K562 (cell line): ENCODE measurements around the gene SLC12A6. TPM values are rescaled to one million over a fixed set of nuclear protein-coding genes. Genes with fewer than 3 reads are reported as not detected.
A peak's percentile ranks its signal among the peaks of the same experiment; 100 is the strongest.

Experiments
- CCAR2 ChIP-seq: fragments of 200-400 bp; formaldehyde crosslinking; IDR thresholded peaks from 2 replicates; pipeline ENCODE4 v1.6.1; 2017; ENCODE audit warnings: mild to moderate bottlenecking, low read depth, low read length
- EHMT2 ChIP-seq: fragments of 450-650 bp; IDR thresholded peaks from 2 replicates; pipeline ENCODE4 v1.6.1; 2018; ENCODE audit warnings: antibody characterized with exemption
- GATA2 ChIP-seq: sonication (generic); formaldehyde crosslinking; IDR thresholded peaks from 2 replicates; pipeline ENCODE4 v1.4.0; 2020; ENCODE audit warnings: mild to moderate bottlenecking, missing genetic modification reagents
- HDAC8 ChIP-seq: fragments of 450-650 bp; IDR thresholded peaks from 2 replicates; pipeline ENCODE4 v1.6.1; 2016; ENCODE audit warnings: mild to moderate bottlenecking, missing genetic modification characterization, moderate library complexity, missing compliant biosample characterization
- JUND ChIP-seq, 2 experiments: IDR thresholded peaks; 2 replicates in 1 of 2; 3 replicates in 1 of 2; pipeline ENCODE4 v1.6.1; 2011; ENCODE audit warnings: borderline replicate concordance in 2 of 2, low read depth in 2 of 2, low read length in 2 of 2, improper control_type of control experiment in 1 of 2, missing biosample characterization in 1 of 2, missing genetic modification characterization in 1 of 2, missing genetic modification reagents in 1 of 2
- L3MBTL2 ChIP-seq: fragments of 450-650 bp; IDR thresholded peaks from 2 replicates; pipeline ENCODE4 v1.6.1; 2016; ENCODE audit warnings: mild to moderate bottlenecking, moderate library complexity
- MAFF ChIP-seq: IDR thresholded peaks from 2 replicates; pipeline ENCODE4 v1.6.1; 2012; ENCODE audit warnings: low read length, improper control_type of control experiment
- NFRKB ChIP-seq: fragments of 450-650 bp; IDR thresholded peaks from 2 replicates; pipeline ENCODE4 v1.6.1; 2016; ENCODE audit warnings: low read depth
- NRF1 ChIP-seq, 2 experiments: fragments of 450-650 bp; IDR thresholded peaks in 1 of 2; conservative IDR thresholded peaks in 1 of 2; 2 replicates each; pipeline ENCODE4 v1.6.1; 2014; ENCODE audit warnings: mild to moderate bottlenecking in 2 of 2
- ZFP1 ChIP-seq: fragments of 450-650 bp; formaldehyde crosslinking; IDR thresholded peaks from 2 replicates; pipeline ENCODE4 v1.4.0; 2020; ENCODE audit warnings: mild to moderate bottlenecking, mixed read lengths
- ZNF165 ChIP-seq: fragments of 250-450 bp; sonication (Bioruptor Pico); IDR thresholded peaks from 2 replicates; pipeline ENCODE4 v1.4.0; 2020; ENCODE audit warnings: borderline replicate concordance
- ZNF717 ChIP-seq: fragments of 250-450 bp; sonication (Bioruptor Pico); IDR thresholded peaks from 2 replicates; pipeline ENCODE4 v1.5.0; 2021
- polyA plus RNA-seq, 8 experiments: library from polyadenylated mRNA; depleted of rRNA in 4 of 8; stranded (reverse) in 5 of 8; unstranded in 3 of 8; fragments of >200 nt; fragmentation: Nextera tagmentation in 2 of 8; fragmentation: Illumina TruSeq in 1 of 8; extraction: Ambion mirVana in 2 of 8; extraction: Trizol in 1 of 8; gene quantifications; 2 replicates each; pipeline versions ENCODE4 v1.2.1 to v1.2.3, GENCODE V29; 2011 to 2014; ENCODE audit warnings: inconsistent platforms in 1 of 8, missing spikeins in 1 of 8
- total RNA-seq, 7 experiments: library from RNA; depleted of rRNA in 6 of 7; stranded (reverse); fragments of >200 nt in 6 of 7; fragmentation: Illumina TruSeq in 2 of 7; extraction: Trizol in 2 of 7; gene quantifications; 2 replicates each; pipeline versions ENCODE4 v1.2.1 to v1.2.3, GENCODE V29; 2011 to 2021; ENCODE audit warnings: low replicate concordance in 1 of 7
- TF ChIP-seq, protein P1 (sequence below): fragments of 450-650 bp; IDR thresholded peaks from 2 replicates; pipeline ENCODE4 v1.6.1; 2016; ENCODE audit warnings: mild to moderate bottlenecking, moderate library complexity
- TF ChIP-seq, protein P2 (sequence below), 2 experiments: IDR thresholded peaks; 2 replicates each; pipeline ENCODE4 v1.6.1; 2011; ENCODE audit warnings: borderline replicate concordance in 1 of 2, control low read depth in 1 of 2, low read depth in 1 of 2, low read length in 1 of 2, mild to moderate bottlenecking in 1 of 2, mixed read lengths in 1 of 2, moderate library complexity in 1 of 2; ENCODE audit not compliant: insufficient read depth in 1 of 2, insufficient read length in 1 of 2, poor library complexity in 1 of 2, severe bottlenecking in 1 of 2; ENCODE audit errors: extremely low read depth in 1 of 2

The SLC12A6 gene
- total and polyA plus RNA-seq, 9 of the 15 experiments (the other 6 are each of a cell fraction or from before 2014, with no cell fraction given), result 1.4 to 16.4 (median 6.7) TPM

DNA sequence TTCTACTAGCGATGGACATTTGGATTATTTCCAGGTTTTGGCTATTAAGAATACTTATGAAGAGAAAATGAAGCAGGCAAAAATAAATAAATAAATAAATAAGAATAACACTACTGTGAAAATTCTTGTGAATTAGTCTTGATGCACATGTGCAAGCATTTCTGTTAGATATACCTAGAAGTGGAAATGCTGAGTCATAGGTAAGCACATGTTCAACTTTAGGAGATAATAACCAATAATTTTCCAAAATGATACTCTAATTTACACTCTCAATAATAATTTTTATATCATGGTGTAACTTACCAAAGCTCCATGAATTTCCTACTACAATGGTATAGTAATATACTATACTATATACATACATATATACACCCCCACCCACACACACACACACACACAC lies 89.4 kb downstream of the SLC12A6 start (continued):
- TF ChIP-seq, protein P1, sequence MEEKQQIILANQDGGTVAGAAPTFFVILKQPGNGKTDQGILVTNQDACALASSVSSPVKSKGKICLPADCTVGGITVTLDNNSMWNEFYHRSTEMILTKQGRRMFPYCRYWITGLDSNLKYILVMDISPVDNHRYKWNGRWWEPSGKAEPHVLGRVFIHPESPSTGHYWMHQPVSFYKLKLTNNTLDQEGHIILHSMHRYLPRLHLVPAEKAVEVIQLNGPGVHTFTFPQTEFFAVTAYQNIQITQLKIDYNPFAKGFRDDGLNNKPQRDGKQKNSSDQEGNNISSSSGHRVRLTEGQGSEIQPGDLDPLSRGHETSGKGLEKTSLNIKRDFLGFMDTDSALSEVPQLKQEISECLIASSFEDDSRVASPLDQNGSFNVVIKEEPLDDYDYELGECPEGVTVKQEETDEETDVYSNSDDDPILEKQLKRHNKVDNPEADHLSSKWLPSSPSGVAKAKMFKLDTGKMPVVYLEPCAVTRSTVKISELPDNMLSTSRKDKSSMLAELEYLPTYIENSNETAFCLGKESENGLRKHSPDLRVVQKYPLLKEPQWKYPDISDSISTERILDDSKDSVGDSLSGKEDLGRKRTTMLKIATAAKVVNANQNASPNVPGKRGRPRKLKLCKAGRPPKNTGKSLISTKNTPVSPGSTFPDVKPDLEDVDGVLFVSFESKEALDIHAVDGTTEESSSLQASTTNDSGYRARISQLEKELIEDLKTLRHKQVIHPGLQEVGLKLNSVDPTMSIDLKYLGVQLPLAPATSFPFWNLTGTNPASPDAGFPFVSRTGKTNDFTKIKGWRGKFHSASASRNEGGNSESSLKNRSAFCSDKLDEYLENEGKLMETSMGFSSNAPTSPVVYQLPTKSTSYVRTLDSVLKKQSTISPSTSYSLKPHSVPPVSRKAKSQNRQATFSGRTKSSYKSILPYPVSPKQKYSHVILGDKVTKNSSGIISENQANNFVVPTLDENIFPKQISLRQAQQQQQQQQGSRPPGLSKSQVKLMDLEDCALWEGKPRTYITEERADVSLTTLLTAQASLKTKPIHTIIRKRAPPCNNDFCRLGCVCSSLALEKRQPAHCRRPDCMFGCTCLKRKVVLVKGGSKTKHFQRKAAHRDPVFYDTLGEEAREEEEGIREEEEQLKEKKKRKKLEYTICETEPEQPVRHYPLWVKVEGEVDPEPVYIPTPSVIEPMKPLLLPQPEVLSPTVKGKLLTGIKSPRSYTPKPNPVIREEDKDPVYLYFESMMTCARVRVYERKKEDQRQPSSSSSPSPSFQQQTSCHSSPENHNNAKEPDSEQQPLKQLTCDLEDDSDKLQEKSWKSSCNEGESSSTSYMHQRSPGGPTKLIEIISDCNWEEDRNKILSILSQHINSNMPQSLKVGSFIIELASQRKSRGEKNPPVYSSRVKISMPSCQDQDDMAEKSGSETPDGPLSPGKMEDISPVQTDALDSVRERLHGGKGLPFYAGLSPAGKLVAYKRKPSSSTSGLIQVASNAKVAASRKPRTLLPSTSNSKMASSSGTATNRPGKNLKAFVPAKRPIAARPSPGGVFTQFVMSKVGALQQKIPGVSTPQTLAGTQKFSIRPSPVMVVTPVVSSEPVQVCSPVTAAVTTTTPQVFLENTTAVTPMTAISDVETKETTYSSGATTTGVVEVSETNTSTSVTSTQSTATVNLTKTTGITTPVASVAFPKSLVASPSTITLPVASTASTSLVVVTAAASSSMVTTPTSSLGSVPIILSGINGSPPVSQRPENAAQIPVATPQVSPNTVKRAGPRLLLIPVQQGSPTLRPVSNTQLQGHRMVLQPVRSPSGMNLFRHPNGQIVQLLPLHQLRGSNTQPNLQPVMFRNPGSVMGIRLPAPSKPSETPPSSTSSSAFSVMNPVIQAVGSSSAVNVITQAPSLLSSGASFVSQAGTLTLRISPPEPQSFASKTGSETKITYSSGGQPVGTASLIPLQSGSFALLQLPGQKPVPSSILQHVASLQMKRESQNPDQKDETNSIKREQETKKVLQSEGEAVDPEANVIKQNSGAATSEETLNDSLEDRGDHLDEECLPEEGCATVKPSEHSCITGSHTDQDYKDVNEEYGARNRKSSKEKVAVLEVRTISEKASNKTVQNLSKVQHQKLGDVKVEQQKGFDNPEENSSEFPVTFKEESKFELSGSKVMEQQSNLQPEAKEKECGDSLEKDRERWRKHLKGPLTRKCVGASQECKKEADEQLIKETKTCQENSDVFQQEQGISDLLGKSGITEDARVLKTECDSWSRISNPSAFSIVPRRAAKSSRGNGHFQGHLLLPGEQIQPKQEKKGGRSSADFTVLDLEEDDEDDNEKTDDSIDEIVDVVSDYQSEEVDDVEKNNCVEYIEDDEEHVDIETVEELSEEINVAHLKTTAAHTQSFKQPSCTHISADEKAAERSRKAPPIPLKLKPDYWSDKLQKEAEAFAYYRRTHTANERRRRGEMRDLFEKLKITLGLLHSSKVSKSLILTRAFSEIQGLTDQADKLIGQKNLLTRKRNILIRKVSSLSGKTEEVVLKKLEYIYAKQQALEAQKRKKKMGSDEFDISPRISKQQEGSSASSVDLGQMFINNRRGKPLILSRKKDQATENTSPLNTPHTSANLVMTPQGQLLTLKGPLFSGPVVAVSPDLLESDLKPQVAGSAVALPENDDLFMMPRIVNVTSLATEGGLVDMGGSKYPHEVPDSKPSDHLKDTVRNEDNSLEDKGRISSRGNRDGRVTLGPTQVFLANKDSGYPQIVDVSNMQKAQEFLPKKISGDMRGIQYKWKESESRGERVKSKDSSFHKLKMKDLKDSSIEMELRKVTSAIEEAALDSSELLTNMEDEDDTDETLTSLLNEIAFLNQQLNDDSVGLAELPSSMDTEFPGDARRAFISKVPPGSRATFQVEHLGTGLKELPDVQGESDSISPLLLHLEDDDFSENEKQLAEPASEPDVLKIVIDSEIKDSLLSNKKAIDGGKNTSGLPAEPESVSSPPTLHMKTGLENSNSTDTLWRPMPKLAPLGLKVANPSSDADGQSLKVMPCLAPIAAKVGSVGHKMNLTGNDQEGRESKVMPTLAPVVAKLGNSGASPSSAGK, result peak; percentile 65
- TF ChIP-seq MAFF (peak; percentile 95), NRF1 (conservative IDR thresholded peaks at IDR 0.05 in 1 of 2, IDR thresholded peaks at IDR 0.05 in 1 of 2) (peak; percentile 55 to 61), ZNF165 (CRISPR knock-in tag) (no peak), ZFP1 (no peak), NFRKB (0 out of 2 replicates have a peak, but pooled peaks have one; percentile 38), JUND (IDR thresholded peaks at IDR 0.05; ENCODE audit: borderline replicate concordance, low read depth, low read length) (peak; percentile 35; the same call in 1 of the 2 replicates), JUND (tag; IDR thresholded peaks at IDR 0.05; ENCODE audit: borderline replicate concordance, low read depth, low read length) (peak; percentile 75; the same call in 2 of the 3 replicates), HDAC8 (no peak), L3MBTL2 (peak; percentile 79), EHMT2 (no peak), CCAR2 (no peak), ZNF717 (CRISPR knock-in tag) (no peak), GATA2 (no peak)
- TF ChIP-seq, protein P2, sequence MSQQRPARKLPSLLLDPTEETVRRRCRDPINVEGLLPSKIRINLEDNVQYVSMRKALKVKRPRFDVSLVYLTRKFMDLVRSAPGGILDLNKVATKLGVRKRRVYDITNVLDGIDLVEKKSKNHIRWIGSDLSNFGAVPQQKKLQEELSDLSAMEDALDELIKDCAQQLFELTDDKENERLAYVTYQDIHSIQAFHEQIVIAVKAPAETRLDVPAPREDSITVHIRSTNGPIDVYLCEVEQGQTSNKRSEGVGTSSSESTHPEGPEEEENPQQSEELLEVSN (IDR thresholded peaks at IDR 0.05; ENCODE audit: borderline replicate concordance in 1 of 2, extremely low read depth in 1 of 2, insufficient read depth in 1 of 2, insufficient read length in 1 of 2, low read depth in 1 of 2, low read length in 1 of 2, poor library complexity in 1 of 2, severe bottlenecking in 1 of 2), result peak in 1 of 2 experiments; percentile 22
